GM10266 (cell line): ENCODE results near the gene MCM3AP.
A peak's percentile ranks its signal among the peaks of the same experiment; 100 is the strongest.

Source experiments
- DNase-seq: peaks from one replicate; pipeline ENCODE4 v3.0.0; 2012; ENCODE audit errors: extremely low spot score
- CTCF ChIP-seq: IDR thresholded peaks from 2 replicates; pipeline ENCODE4 v1.5.1; 2012; ENCODE audit warnings: mild to moderate bottlenecking, low read depth; ENCODE audit not compliant: control insufficient read depth, insufficient read depth; ENCODE audit errors: missing control alignments

The MCM3AP gene

GRCh38 chr21:46285761-46286647 lies 593 bp upstream of the MCM3AP start, which contains the start of gene YBEY:
YBEY (plus strand) TSS chr21:46286342; CDS start chr21:46286914, 572 bp downstream.
- DNase-seq, result peak; percentile 98
- TF ChIP-seq CTCF, result peak; percentile 48

- no peak for DNase-seq
- no peak for TF ChIP-seq CTCF
Observed at GRCh38 chr21:46284733-46285132, 678 bp downstream of the MCM3AP start.

- no peak for TF ChIP-seq CTCF
- DNase-seq, result no peak
Observed at GRCh38 chr21:46284077-46284644, 1.2 kb downstream of the MCM3AP start.

- TF ChIP-seq CTCF, result no peak
- no peak for DNase-seq
Observed at GRCh38 chr21:46274797-46275390, 10.5 kb downstream of the MCM3AP start.

- DNase-seq, result no peak
- TF ChIP-seq CTCF, result no peak
Observed at GRCh38 chr21:46273341-46273740, 12.1 kb downstream of the MCM3AP start.

GRCh38 chr21:46269466-46269865 lies 15.9 kb downstream of the MCM3AP start:
- no peak for TF ChIP-seq CTCF
- DNase-seq, result no peak
